ENCODE measurements around the gene CHRM4.

GRCh38 chr11:46402957-46403902, 11.7 kb upstream of the CHRM4 start:
- TF ChIP-seq ZNF274 (IDR thresholded peaks at IDR 0.05; ENCODE audit: low read depth, low read length) = no peak
- no peak for TF ChIP-seq YY1 (IDR thresholded peaks at IDR 0.05; ENCODE audit: insufficient read depth, insufficient read length)

Data from NT2/D1 (cell line).